Right cardiac atrium (tissue), 5 donors: ENCODE results near the gene SLC46A2. TPM values are rescaled to one million over a fixed set of nuclear protein-coding genes. Genes with fewer than 3 reads are reported as not detected.

ENCODE experiments used
- polyA plus RNA-seq: library from polyadenylated mRNA; stranded (reverse); fragments of 200-250 nt; gene quantifications from one replicate; pipeline ENCODE4 v1.2.3, GENCODE V29; 2013
- total RNA-seq, 4 donors: library from RNA; stranded (reverse); fragmentation: NEBNext Ultra II Directional; extraction: Animal tissue kit (Norgen Biotek cat#: 25700); gene quantifications; one replicate each; pipeline ENCODE4 v1.2.1, GENCODE V29; 2021
- donor health status: healthy with polysubstance abuse.
- donor health status: DM: no; HTN: yes; CAD: no.
- donor health status: DM: no; HTN: no; CAD: no.
- donor health status: DM: no; HTN: yes; CAD: no; lungs with severe emphysema.
- donor health status: DM: yes; HTN: yes; CAD: no.

The SLC46A2 gene
- total and polyA plus RNA-seq, 5 donors: 0.02 TPM; not detected in 4

Other genes with a start within 250 kb of the SLC46A2 start
- gene INIP, start 172.8 kb downstream of the SLC46A2 start, total RNA-seq: 10 to 100 TPM; 11.5 to 19.2 (median 15.9) TPM
- 11.1 TPM for gene INIP, start 172.8 kb downstream of the SLC46A2 start, polyA plus RNA-seq
- 1 to 10 TPM; 3.9 to 4.7 (median 4.6) TPM for gene SNX30, start 140.1 kb downstream of the SLC46A2 start, total RNA-seq
- gene SNX30, start 140.1 kb downstream of the SLC46A2 start, polyA plus RNA-seq: 1.2 TPM
- 10 to 100 TPM in 1 of 4 donors, 1 to 10 TPM in 3; 6.3 to 11.9 (median 7.0) TPM for gene ZNF883, start 121.3 kb upstream of the SLC46A2 start, total RNA-seq
- gene ZNF883, start 121.3 kb upstream of the SLC46A2 start, polyA plus RNA-seq: 8.3 TPM
- gene ZFP37, start 165.8 kb upstream of the SLC46A2 start, total RNA-seq: 1 to 10 TPM; 2.3 to 2.6 (median 2.4) TPM
- gene ZFP37, start 165.8 kb upstream of the SLC46A2 start, polyA plus RNA-seq: 0.93 TPM